NCI-H2196 treated with DMSO at 0.1 percent for 48 hours (cell line): ENCODE measurements around the gene WWP2.
"Not testable (repeated sequence)": the region's sequence is repeated elsewhere in the genome, so short reads cannot be mapped to it uniquely, and the experiment has no call there.

ENCODE experiments used
- DNase-seq: peaks from one replicate; lab custom pipeline; 2025; ENCODE audit not compliant: unreplicated experiment; lab: John Stamatoyannopoulos, UW

Gene WWP2

DNA sequence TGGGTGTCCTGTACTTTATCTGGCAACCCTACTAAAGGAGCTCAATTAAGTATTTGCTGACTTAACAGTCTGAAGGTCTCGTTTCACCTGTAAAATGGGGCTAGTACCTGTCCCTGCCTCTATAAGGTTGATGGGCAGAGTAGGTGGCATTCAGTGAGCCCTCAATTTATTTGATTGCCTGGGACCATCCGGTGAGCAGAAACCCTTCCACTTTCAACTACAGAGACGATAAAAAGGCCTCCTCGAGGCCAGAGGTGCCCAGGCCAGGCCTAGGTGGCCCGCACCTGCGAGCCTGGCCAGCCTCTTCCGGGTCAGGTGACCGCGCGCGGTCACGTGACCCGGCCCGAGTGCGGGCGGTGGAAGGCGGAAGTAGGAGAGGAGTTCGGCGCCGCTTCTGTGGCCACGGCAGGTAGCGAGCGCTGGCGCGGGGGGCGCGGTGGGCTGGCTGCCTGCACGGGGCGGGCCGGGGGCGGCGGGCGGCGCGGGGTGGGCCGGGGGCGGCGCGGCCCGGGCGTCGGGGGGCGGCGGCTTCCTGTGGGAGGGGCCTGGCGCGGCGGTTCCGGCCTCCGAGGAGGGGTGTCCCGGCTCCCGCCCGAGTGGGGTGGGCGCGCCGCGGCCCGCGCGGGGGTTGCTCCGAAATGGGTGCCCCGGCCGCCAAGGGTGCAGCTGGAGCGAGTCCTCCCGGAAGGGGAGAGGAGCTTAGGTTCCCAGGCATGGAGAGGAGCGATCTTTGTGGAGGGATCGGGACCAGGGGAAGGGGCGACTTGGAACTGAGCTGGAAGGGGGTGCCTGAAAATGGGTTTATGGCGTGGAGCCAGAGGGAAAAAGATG, at the start of gene WWP2:
WWP2 (plus strand) TSS at position 350 of the 831 bp plus-strand sequence. CDS start 24,679 bp downstream, outside the sequence.
- DNase-seq = peak; percentile 40

DNA sequence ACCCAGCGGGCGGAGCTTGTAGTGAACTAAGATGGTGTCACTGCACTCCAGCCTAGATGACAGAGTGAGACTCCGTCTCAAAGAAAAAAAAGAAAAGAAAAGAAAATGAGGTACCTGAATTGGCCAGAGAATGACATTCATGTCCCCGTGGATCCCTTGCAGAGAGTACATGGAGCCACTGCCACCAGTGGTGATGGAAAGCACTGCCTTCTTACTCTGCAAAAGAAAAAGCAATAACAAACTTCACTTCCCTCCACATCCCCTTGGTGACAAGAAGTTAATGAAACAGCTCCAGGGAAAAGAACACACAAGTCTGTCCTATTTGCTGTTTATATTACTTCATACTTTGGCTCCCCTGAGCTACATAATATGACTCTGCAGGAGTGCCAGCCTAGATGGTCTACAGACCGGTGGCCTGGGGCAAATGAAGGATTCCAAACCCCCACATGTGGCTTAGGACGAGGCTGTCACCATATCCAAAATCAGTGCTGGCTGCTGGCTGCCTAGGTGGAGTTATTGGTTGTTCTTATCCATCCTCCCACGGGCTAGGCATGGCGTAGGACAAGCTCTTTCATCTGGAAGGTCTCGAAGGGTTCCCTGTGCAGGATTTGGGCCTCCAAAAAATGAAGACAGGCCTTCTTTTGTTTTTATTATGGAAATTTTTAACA, 49.1 kb upstream of the WWP2 start:
- DNase-seq = no peak

DNA sequence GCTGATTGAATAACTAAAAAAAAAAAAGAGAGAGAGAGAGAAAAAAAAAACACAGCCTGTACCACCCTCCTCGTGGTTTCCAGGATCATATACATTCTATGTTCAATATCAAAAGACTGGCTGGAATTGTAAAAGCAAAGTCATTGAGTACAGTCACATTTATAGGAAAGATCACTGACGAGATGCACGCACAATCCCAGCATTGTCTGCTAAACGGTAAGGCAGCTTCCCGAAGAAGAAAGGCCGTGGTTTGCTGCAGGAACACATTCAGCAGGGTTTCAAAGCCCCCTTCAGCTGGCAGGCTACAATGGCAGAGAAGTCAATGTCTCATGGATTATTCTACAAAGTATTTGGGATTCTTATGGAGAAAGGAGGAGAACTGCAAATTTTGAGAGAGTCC, 45.1 kb upstream of the WWP2 start:
- DNase-seq = no peak

DNA sequence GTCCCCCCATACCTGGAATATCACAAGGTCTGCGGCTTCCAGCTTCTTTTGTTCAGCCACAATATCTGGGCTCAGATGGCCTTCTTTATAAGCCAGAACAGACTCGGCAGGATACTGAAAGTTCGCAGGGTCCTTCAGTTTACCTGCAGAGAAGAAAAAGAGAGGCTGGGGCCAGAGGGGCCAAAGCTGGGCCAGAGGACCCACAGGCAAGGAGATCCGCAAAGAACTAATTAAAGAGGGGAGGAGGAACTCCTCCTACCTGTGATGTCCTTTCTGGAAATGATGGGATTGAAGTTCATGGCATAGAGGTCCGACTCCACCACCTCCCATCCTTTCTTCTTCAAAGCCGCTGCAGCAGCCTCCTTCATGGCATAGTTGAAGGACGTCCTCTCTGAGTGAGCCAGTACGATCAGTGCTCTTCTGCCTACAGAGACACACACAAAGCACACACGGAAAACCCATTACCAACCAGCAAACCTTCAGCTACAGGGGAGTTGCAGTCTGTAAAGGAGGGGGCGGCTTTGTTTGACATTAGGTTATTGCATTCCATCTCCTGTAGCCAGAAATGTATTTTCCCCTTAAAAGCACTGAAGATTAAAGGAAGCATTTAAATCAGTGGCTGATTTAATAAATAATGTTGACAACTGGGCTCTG, 43.9 kb upstream of the WWP2 start:
- no peak for DNase-seq

DNA sequence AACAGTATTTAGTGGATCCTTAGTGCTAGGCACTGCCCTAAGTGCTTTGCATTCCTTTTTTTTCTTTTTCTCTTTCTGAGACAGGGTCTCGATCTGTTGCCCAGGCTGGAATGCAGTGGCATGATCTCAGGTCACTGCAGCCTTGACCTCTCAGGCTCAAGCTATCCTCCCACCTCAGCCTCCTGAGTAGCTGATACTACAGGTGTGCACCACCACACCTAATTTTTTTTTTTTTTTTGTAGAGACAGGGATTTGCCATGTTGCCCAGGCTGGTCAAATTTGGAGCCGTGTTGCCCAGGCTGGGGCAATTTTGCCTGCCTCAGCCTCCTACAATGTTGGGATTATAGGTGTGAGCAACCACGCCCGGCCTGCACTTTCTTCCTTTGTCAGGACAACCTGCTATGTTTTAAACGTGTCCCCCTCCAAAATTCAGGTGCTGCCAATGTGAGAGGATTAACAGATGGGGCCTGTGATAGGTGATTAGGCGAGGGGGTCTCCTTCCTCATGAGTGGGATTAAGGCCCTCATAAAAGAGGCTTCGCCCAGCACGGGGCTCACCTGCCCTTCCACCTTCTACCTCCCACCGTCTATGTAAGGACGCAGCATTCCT, 41.2 kb upstream of the WWP2 start:
- DNase-seq = no peak

DNA sequence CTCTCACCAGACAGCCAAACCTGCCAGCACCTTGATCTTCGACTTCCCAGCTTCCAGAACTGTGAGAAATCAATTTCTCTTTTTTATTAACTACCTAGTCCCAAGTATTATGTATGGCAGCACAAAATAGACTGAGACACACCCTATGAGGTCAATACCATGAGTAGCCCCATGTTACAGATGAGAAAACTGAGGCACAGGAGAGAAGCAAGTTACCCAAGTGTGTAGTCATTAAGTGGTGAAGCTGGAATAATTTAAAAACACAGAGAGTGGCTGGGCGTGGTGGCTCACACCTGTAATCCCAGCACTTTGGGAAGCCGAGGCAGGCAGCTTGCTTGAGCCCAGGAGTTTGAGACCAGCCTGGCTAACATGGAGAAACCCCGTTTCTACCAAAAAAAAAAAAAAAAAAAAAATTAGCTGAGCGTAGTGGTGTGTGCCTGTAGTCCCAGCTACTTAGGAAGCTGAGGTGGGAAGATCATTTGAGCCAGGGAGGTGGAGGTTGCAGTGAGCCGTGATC, 40.6 kb upstream of the WWP2 start:
- no peak for DNase-seq

DNA sequence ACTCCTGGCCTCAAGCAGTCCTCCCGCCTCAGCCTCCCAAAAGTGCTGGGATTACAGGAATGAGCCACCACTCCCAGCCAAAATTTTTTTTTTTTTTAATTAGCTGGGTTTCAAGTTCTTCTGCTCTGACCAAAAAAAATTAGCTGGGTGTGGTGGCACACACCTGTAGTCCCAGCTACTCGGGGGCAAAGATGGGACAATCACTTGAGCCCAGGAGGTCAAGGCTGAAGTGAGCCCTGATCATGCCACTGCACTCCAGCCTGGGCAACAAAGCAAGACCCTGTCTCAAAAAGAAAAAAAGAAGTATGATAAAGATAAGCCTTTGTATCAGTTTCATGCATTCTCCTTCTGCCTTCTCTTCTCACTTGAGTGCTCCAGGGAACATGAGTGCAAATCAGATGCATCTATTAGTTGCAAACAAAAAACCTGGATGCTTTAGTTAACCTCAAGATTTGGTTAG, 37.7 kb upstream of the WWP2 start:
- no peak for DNase-seq

DNA sequence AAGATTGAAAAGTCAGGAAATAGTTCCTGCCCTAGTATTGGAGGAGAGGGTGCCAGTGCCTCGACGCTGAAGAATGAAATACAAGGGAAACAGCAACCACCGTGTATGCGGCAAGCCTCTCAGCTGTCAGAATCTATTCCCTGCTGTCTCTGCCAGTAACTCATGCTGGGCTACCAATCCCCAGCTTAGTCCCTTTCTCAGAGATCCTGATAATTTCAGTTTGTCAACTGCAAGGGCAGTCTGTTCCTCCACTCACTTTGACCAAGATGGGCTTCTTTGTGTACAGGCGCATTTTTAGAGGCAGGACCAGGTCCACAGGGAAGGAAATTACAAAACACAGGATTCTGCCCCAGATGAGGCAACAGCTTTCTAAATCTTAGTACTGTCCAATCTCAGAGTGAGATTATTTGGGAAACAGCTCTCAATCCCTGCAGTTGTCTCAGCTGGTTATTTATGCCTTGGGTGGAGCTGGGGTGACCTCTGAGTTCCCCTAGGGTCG, 37.1 kb upstream of the WWP2 start:
- DNase-seq = no peak

DNA sequence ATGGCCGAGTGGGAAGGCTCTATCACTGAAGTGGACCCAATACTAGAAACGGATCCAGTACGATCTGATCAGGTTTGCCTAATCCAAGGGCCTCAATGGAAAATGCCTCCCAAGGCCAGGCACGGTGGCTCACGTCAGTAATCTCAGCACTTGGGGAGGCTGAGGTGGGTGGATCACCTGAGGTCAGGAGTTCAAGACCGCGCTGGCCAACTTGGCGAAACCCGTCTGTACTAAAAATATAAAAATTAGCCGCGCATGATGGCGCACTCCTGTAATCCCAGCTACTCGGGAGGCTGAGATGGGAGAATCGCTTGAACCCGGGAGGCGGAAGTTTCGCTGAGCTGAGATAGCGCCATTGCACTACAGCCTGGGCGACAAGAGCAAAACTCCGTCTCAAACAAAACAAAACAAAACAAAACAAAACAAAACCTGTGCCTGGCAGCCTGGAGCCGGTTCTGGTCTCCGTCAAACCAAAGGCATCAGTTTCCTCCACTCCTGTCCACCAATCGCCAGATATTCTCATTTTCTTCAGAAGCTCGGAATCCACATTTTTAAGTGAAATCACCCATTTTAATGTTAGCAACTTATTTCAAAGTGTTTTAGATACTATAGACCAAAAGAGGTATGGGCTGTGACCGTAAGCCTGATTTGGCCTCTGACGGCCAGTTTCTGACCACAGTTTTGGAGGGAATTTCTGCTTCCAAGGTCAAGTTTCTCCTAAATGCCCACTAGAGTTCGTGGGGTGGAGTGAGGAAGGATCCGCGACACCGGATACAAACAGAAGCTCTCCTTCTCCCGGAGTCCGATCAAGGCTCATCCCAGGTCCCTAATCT, 36.4 kb upstream of the WWP2 start:
- no peak for DNase-seq

DNA sequence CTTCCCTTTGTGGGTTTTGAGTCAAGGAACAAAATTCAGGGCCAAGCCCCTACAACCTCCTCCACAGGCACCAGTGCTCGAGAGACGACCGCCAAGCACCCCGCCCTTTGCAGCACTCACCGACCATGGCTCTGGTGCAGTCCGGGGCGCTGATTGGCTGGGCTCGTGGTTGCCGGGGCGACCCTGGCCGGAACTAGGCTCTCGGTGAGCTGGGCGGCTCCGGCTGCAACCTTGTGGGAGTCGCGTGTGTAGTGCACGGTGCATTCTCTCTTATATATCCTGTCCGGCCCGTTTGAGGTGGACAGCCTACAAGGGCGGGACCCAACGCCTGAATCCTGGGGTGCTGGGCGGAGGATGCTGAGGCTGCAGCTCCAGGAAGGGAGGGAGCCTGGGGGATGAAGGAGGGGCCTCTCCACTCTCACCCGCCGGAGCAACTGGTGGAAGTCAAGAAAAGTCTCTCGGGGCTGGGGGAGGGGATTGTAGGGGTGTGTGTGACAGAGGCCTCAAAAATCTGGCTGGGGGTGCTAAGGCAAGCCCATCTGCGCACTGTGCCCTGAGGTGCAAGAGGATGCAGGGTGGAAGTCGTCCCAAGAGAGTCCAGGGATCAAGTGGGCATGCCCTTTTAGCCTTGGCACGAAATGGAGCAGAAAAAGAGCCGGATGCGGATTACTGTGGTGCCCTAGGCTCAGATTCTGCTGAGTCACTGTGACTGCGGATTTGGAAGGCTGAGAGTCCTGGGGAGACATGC, 35.6 kb upstream of the WWP2 start, which contains the start of gene NQO1:
NQO1 (minus strand) TSS at position 248 of the 748 bp plus-strand sequence; CDS start at position 127, 121 bp downstream.
- DNase-seq = peak; percentile 68

DNA sequence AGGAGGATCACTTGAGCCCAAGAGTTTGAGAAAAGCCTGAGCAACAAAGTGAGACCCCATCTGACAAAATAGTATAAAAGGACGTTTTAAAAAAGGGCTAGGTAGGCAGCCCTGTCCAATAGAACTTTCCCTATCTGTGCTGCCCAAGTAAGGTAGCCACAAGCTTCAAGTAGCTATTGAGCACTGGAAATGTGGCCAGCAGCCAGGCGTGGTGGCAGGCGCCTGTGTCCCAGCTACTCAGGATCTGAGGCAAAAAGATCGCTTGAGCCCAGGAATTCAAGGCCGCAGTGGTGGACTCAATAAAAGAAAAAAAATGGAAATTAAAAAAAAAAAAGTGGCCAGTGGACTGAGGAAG, 34.2 kb upstream of the WWP2 start:
- DNase-seq = no peak

DNA sequence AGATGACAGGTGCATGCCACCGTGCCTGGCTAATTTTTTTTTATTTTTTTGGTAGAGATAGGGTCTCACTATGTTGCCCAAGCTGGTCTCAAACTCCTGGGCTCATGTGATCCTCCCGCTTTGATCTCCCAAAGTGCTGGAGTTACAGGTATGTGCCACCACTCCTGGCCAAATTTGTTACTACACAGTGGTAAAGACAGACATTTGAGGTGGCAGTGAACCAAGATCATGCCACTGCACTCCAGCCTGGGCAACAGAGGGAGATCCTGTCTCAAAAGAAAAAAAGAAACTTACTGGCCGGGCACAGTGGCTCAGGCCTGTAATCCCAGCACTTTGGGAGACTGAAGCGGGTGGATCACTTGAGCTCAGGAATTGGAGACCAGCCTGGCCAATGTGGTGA, 33.1 kb upstream of the WWP2 start:
- DNase-seq = not testable (repeated sequence)

DNA sequence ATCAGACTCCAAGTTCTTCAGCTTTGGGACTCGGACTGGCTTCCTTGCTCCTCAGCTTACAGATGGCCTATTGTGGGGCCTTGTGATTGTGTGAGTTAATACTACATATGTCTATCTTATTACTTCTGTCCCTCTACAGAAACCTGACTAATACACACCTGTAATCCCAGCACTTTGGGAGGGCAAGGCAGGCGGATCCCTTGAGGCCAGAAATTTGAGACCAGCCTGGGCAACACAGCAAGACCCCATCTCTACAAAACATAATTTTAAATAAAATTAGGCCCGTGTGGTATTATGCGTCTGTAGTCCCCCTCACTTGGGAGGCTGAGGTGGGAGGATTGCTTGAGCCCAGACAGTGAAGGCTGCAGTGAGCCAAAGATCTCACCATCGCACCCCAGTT, 30.9 kb upstream of the WWP2 start:
- DNase-seq = not testable (repeated sequence)

DNA sequence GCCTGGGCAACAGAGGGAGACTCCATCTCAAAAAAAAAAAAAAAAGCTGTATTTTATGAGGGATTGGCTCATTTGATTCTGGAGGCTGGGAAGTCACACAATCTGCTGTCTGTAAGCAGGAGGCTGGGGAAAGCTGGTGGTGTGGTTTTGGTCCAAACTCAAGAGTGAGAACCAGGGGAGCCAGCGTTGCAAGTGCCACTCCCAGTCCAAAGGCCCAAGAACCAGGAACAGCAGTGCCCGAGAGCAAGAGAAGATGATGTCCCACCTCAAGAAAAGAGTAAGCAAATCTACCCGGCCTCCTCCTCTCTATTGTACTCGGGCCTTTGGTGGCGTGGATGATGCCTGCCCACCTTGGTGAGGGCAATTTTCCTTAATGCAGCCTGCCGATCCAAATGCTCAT, 30.0 kb upstream of the WWP2 start:
- no peak for DNase-seq

DNA sequence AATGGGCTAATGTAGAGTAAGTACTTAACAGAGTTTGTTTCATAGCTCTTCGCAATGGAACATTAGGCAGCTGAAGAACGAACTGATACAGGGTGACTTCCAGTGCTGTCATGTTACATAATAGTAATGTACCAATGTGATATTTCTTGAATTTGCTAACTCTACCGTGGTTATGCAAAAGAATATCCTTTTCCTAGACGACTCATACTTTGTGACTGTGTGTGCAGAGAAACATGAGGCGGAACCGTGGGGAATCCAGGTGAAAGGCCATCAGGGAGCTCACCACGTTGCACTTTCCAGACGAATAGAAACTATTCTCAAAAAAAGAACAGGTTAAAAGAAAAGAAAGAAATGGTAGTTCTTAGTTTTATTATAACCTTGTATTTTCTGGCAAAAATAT, 20.6 kb upstream of the WWP2 start:
- no peak for DNase-seq

DNA sequence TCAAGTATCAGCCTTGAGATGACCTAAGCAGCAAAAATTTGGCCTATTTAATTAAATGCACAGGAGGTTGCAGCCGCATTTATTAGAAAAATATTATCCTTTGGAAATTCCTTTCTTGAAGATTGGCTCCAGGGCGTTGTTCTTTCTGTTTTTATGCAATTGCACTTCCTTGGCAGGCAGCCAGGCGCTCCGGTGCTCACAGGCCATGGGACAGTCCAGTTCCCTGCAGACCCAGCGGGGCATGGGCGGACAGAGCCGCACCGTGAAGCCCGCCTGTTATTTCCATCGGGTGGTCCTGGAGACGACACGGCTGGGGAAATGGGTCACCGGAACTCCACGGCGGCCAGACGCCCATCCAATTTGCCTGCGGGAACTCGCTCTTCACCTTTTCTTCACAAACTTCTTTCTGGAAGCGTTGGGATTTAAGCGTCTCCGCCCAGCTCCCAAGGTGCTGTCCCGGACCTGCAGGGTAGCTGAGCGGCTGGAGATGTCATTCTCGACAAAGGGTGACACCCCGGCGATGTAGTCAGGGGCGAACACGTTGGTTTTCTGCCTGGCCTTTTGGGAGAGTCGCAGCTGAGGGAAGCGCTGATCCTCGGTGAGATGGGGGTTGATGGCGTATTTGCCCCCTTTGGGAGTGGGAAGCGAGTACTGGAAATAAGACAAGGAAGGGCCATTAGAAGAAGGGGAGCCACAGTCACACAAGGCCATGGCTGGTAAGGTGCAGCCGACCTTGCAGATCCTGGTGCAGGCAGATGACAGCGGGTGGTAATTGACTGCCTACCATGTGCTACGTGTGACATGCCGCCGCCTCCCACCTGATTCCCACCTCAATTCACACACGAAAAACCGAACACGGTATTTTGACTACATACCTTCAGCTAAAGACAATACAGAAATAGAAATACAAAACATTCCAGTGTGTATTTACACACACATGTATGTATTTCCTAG, 19.9 kb upstream of the WWP2 start:
- no peak for DNase-seq

DNA sequence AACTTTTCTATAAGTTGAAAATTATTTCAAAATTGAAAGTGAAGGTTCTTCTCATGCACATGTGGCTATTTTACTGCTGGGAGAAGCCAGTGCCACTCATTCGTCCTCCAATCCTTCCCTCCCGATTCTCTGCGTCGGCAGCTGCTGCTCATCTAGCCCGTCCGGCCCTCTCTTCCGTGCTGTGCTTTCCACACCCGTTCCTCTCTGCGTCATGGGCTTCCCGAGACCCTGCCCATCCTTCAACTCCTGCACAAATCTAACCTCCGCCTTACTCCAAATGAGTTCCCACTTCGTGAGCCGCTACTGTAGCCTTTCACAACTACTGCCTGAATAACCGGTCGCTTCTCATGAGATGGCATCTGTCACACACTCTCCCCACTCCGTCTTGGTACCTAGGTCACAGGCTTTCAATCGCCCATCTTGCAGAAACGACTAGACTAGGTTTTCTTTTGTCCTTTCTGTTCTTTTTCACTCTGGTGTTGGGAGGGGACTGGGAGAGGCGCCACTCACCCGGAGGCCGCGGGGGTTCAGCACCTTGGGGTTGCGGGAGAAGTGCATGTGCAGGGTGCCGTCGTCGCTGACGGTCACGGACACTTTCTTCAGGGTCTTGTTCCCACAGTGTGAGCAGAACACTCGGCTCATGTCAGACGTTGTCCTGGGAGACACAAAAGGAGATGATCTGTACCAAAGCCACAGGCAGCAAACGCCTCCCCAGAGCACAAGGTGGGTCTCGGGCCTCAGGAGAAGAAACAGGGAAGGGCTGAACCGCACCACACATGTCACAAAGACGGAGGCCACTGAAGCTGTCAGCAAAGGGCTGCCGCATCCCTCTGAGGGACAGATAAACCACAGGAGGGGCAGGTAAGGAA, 17.5 kb upstream of the WWP2 start:
- DNase-seq = no peak
